ENCODE results near the gene CLCNKA.
A peak's percentile ranks its signal among the peaks of the same experiment; 100 is the strongest.

CLCNKA gene

DNA sequence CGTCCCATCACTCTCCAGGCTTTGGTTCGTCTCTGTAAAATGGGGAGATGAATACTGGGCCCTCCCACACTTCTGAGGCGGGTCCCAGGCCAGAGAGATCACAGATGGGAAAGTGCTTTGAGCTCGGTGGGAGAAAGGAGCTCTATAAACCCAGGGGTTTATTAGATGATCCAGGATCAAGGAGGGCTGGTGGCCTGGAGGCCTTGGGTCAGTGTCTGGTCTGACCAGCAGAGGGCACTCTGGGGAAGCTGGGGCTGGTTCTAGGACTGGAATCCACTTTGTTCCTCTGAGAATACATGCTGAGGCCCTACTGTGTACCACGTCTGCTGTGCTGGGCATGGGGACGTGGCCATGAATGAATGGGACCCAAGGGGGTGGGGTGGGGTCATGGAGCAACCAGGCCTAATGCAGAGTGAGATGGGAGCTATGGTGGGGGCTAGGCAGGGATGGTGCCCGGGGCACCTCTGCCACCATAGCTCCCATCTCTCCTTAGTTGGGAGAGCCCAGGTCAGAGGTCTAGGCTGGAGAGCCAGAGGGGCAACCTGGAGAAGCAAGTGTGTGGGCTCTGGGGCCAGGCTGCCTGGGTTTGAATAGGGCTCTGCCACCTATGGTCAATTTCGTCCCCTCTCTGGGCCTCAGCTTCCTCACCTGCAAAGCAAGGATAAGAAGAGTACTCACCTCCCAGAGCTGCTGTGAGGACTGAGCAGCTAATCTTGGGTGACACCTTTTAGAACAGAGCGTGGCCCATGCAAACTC is 60.6 kb downstream of the CLCNKA start:
- DNase-seq = peak; percentile 33

- DNase-seq = no peak
Measured at GRCh38 chr1:16083486-16083885, 61.6 kb downstream of the CLCNKA start.
